A673 (cell line): Measurements from ENCODE around the gene DDX41.

Source experiments
- CTCF ChIP-seq: fragments of 300-800, 200-600 bp; sonication (generic); conservative IDR thresholded peaks from 2 replicates; pipeline ENCODE4 v1.5.1; 2017; ENCODE audit warnings: low read depth, mild to moderate bottlenecking, antibody characterized with exemption, low read length, moderate library complexity, mixed read lengths
- EZH2 ChIP-seq: fragments of 200-600 bp; sonication (generic); IDR thresholded peaks from 2 replicates; pipeline ENCODE4 v1.6.1; 2017; ENCODE audit warnings: borderline replicate concordance, low read depth, mild to moderate bottlenecking, mixed read lengths, antibody characterized with exemption, low read length; ENCODE audit not compliant: poor library complexity, severe bottlenecking

- no peak for TF ChIP-seq EZH2
- no peak for TF ChIP-seq CTCF
These were observed 18.4 kb upstream of the DDX41 start for GRCh38 chr5:177535125-177535524.
